GM18520 (cell line): ENCODE measurements around the gene CRKL.
A peak's percentile ranks its signal among the peaks of the same experiment; 100 is the strongest.

Source experiments
- ATAC-seq: cut with Tn5 transposase; IDR thresholded peaks from one replicate; pipeline ENCODE4 v1.9.1; 2021; ENCODE audit not compliant: unreplicated experiment

Gene CRKL

GRCh38 chr22:20980523-20980922, 63.3 kb downstream of the CRKL start:
- no peak for ATAC-seq

GRCh38 chr22:20980938-20981722, 63.9 kb downstream of the CRKL start:
- no peak for ATAC-seq

- ATAC-seq, result peak; percentile 74
Measured at GRCh38 chr22:20981787-20982562, 64.8 kb downstream of the CRKL start, which contains the start of gene LZTR1. TSS of gene LZTR1 (plus strand) at chr22:20982297. CDS start at chr22:20982372, 75 bp downstream.

- no peak for ATAC-seq
Measured at GRCh38 chr22:20982563-20982882, 65.3 kb downstream of the CRKL start.

GRCh38 chr22:20983081-20983771, 66.0 kb downstream of the CRKL start:
- ATAC-seq, result no peak

- ATAC-seq, result no peak
Measured at GRCh38 chr22:20985720-20986119, 68.5 kb downstream of the CRKL start.

- no peak for ATAC-seq
Measured at GRCh38 chr22:20986365-20986764, 69.2 kb downstream of the CRKL start.

- no peak for ATAC-seq
Measured at GRCh38 chr22:20987375-20987774, 70.2 kb downstream of the CRKL start.

- no peak for ATAC-seq
Measured at GRCh38 chr22:20988573-20989322, 71.5 kb downstream of the CRKL start.

- no peak for ATAC-seq
Measured at GRCh38 chr22:20989323-20990138, 72.3 kb downstream of the CRKL start.

- no peak for ATAC-seq
Measured at GRCh38 chr22:20990184-20991180, 73.3 kb downstream of the CRKL start.

GRCh38 chr22:20991252-20992055, 74.2 kb downstream of the CRKL start:
- no peak for ATAC-seq

GRCh38 chr22:20992056-20992442, 74.8 kb downstream of the CRKL start:
- ATAC-seq, result no peak

GRCh38 chr22:20992456-20993303, 75.5 kb downstream of the CRKL start:
- no peak for ATAC-seq

GRCh38 chr22:20993304-20994127, 76.3 kb downstream of the CRKL start:
- ATAC-seq, result no peak

GRCh38 chr22:20994128-20994901, 77.1 kb downstream of the CRKL start:
- ATAC-seq, result no peak
